ENCODE data around the gene VTI1B. TPM values are rescaled to one million over a fixed set of nuclear protein-coding genes. Genes with fewer than 3 reads are reported as not detected.

VTI1B gene
- 46.7 and 54.3 TPM in 2 replicates for total RNA-seq

GRCh38 chr14:67674480-67675218 is at the start of gene VTI1B:
Gene VTI1B, minus strand, starts transcription at chr14:67674632. Its CDS starts 143 bp downstream, at chr14:67674489.

GRCh38 chr14:67701492-67701891 is 27.1 kb upstream of the VTI1B start, which contains the start of gene RDH12:
Gene RDH12, plus strand, starts transcription at chr14:67701886. Its CDS starts 20,757 bp downstream, at chr14:67722643.

GRCh38 chr14:67695394-67695949 is 21.0 kb upstream of the VTI1B start, which contains the start of gene RDH11:
Gene RDH11, minus strand, starts transcription at chr14:67695764. Its CDS starts 61 bp downstream, at chr14:67695703.

GRCh38 chr14:67619446-67620216 is 54.8 kb downstream of the VTI1B start, which contains the start of gene ARG2:
Gene ARG2, plus strand, starts transcription at chr14:67619920. Its CDS starts 58 bp downstream, at chr14:67619978.

GRCh38 chr14:67599698-67600561 is 74.5 kb downstream of the VTI1B start, which contains the start of gene PIGH:
Gene PIGH, minus strand, starts transcription at chr14:67600268. Its CDS starts 65 bp downstream, at chr14:67600203.

Other genes with a start within 250 kb of the VTI1B start
- gene TMEM229B, start 185.9 kb downstream of the VTI1B start, total RNA-seq, result 2.1 and 2.2 TPM in 2 replicates
- gene PLEKHH1, start 141.3 kb downstream of the VTI1B start, total RNA-seq, result 3.6 and 6.3 TPM in 2 replicates
- 13.4 and 18.3 TPM in 2 replicates for gene PIGH, start 74.4 kb downstream of the VTI1B start, total RNA-seq
- 9.7 and 18.3 TPM in 2 replicates for gene ARG2, start 54.7 kb downstream of the VTI1B start, total RNA-seq
- 90.1 and 112 TPM in 2 replicates for gene RDH11, start 21.1 kb upstream of the VTI1B start, total RNA-seq
- gene RDH12, start 27.3 kb upstream of the VTI1B start, total RNA-seq, result 8.4 and 11.7 TPM in 2 replicates
- 5.8 and 7.8 TPM in 2 replicates for gene ZFYVE26, start 142.0 kb upstream of the VTI1B start, total RNA-seq
- 8.7 and 8.8 TPM in 2 replicates for gene RAD51B, start 145.1 kb upstream of the VTI1B start, total RNA-seq

Data from airway epithelial cell (primary cell).